ENCODE results near the gene CPNE5. TPM values are rescaled to one million over a fixed set of nuclear protein-coding genes. Genes with fewer than 3 reads are reported as not detected.

CPNE5 gene
- total and polyA plus RNA-seq, 2 donors (not counting 1 experiment from before 2014, with no cell fraction given), result 0.02 TPM; not detected in 1

DNA sequence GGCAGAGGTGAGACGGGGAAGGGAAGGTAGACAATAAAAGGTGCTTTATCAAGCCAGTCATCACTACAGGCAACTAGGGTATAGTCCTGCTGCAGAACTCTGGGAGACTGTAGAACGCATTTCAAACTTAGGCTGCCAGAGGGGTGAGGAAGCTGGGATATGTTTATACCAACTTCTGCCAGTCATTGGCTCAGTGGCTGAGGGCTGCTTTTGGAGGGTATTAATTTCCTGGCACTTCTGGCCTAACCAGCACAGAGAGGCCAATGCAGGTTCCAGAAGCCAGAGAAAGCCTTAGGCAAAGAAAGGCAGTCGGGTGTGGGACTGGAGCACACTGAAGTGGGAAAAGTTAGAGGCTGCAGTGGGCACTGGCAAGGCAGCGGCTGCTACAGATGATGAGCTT, 3.9 kb upstream of the CPNE5 start:
- Histone ChIP-seq H2AFZ (ENCODE audit: low read length) (no peak overlapping the region), H3K27me3 (ENCODE audit: control insufficient read depth, insufficient read depth, low read length) (peaks cover 10% of the 10 kb centered on the region), H3K9ac (ENCODE audit: insufficient read depth, low read length) (no peak overlapping the region), H3K4me3 (replicated peaks in 1 of 4; ENCODE audit: control extremely low read depth in 1 of 4, insufficient read depth in 1 of 4, low read depth in 3 of 4, low read length in 4 of 4) (no peak overlapping the region), H3K4me1 (ENCODE audit: control insufficient read depth, extremely low read depth, insufficient read depth, low read length) (peaks cover 8% of the 10 kb centered on the region), H3K9me3 (ENCODE audit: control insufficient read depth, insufficient read depth, low read depth, low read length) (no peaks in the 10 kb centered on the region), H3K4me2 (ENCODE audit: extremely low read depth, insufficient read depth, low read length) (no peak overlapping the region), H3K27ac (ENCODE audit: insufficient read depth, low read length) (no peak overlapping the region), H3K36me3 (ENCODE audit: control insufficient read depth, insufficient read depth, low read length) (no peaks in the 10 kb centered on the region), H3K79me2 (ENCODE audit: control insufficient read depth, insufficient read depth, low read length) (no peaks in the 10 kb centered on the region), H4K20me1 (ENCODE audit: control insufficient read depth, extremely low read depth, insufficient read depth, low read length) (no peaks in the 10 kb centered on the region)
- TF ChIP-seq EZH2 (IDR thresholded peaks at IDR 0.05; ENCODE audit: low read length, missing control alignments) (no peak), CTCF (conservative IDR thresholded peaks at IDR 0.05 in 1 of 2, IDR thresholded peaks at IDR 0.05 in 1 of 2; ENCODE audit: low read depth in 1 of 2, low read length in 2 of 2) (no peak)
- no peak for DNase-seq (ENCODE audit: low read depth in 2 of 2)

DNA sequence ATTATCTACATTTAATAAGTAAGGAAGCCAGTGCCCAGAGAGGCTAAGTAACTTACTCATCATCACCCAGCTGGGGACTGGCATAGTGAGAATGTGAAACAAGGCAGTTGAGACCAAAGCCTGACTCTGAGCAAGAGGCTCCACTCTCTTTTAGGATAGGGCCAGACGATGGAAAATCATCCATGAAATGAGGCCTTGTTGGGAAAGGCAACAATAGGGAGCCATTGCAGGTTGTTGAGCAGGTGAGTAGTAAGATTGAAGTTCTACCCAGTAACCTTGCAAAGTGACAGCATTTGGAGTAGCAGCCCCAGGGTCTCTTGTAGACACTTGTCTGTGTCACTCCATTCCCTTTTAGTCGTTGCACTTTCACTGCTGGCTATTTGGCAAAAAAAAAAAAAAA, 2.5 kb upstream of the CPNE5 start:
- H4K20me1 ChIP-seq (ENCODE audit: control insufficient read depth, extremely low read depth, insufficient read depth, low read length), result no peaks in the 10 kb centered on the region
- H3K9me3 ChIP-seq (ENCODE audit: control insufficient read depth, insufficient read depth, low read depth, low read length), result no peaks in the 10 kb centered on the region
- no peak overlapping the region for H3K27ac ChIP-seq (ENCODE audit: insufficient read depth, low read length)
- H3K79me2 ChIP-seq (ENCODE audit: control insufficient read depth, insufficient read depth, low read length), result no peaks in the 10 kb centered on the region
- H3K4me2 ChIP-seq (ENCODE audit: extremely low read depth, insufficient read depth, low read length), result no peak overlapping the region
- peaks cover 18% of the 10 kb centered on the region for H3K27me3 ChIP-seq (ENCODE audit: control insufficient read depth, insufficient read depth, low read length)
- TF ChIP-seq EZH2 (IDR thresholded peaks at IDR 0.05; ENCODE audit: low read length, missing control alignments), result no peak
- no peak for TF ChIP-seq CTCF (conservative IDR thresholded peaks at IDR 0.05 in 1 of 2, IDR thresholded peaks at IDR 0.05 in 1 of 2; ENCODE audit: low read depth in 1 of 2, low read length in 2 of 2)
- peaks cover 8% of the 10 kb centered on the region for H3K4me1 ChIP-seq (ENCODE audit: control insufficient read depth, extremely low read depth, insufficient read depth, low read length)
- H3K4me3 ChIP-seq (replicated peaks in 1 of 4; ENCODE audit: control extremely low read depth in 1 of 4, insufficient read depth in 1 of 4, low read depth in 3 of 4, low read length in 4 of 4), result no peak overlapping the region
- H2AFZ ChIP-seq (ENCODE audit: low read length), result no peak overlapping the region
- no peak for DNase-seq (ENCODE audit: low read depth in 2 of 2)
- no peaks in the 10 kb centered on the region for H3K36me3 ChIP-seq (ENCODE audit: control insufficient read depth, insufficient read depth, low read length)
- H3K9ac ChIP-seq (ENCODE audit: insufficient read depth, low read length), result no peak overlapping the region

DNA sequence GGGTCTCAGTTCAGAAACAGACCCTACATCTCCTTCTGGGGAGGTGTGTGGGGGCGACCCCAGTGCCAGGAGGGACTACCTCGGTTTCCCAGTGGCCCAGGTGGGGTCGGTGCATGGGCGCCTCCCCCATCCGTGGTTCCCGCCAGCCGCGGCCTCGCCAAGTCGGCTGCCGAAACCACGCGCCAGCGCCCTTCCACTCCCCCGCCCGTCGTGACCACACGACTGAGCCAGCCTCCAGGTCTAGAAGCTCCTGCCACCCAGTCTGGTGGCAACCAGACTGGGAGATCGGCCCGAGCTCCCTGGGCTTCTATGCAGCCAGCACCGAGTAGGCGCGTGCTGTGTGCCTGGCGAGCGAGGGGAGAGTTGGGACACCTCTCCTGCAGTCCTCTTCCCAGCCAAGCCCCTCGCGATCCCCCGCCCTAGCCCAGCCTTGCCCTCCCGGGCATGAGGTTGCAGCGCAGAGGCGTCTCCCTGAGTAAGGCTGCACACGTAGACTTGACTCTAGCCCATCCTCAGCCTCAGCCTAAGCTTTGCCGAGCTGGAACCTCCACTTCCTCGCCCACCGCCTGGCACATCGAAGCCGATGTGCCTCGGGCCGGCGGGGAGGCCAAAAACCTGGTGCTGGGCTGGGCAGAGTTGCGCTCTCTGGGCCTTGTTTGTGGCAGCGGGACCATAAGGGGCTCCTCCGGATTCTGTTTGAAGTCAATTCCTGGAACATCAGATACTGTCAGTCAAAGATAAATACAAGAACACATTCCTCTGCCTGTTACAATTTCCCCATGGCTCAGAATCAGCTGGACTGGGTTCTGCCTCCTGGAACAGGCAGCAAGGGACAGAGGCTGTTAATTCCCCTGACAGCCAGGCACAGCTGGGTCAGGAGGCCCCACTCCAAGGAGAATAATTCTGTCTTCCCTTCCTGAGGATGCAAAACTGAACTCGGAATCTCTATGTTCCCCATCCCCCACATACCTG, 1.5 kb upstream of the CPNE5 start:
- Histone ChIP-seq H3K27me3 (ENCODE audit: control insufficient read depth, insufficient read depth, low read length) (peaks cover 18% of the 10 kb centered on the region), H3K9ac (ENCODE audit: insufficient read depth, low read length) (peak overlapping the region; percentile 13)

More for the DNA sequence above, 1.5 kb upstream of the CPNE5 start:
- DNase-seq (ENCODE audit: low read depth in 2 of 2), result no peak
- Histone ChIP-seq H3K4me2 (ENCODE audit: extremely low read depth, insufficient read depth, low read length) (peak overlapping the region; percentile 77), H2AFZ (ENCODE audit: low read length) (peak overlapping the region; percentile 45), H3K79me2 (ENCODE audit: control insufficient read depth, insufficient read depth, low read length) (no peaks in the 10 kb centered on the region), H3K9me3 (ENCODE audit: control insufficient read depth, insufficient read depth, low read depth, low read length) (no peaks in the 10 kb centered on the region), H3K27ac (ENCODE audit: insufficient read depth, low read length) (no peak overlapping the region), H3K4me3 (replicated peaks in 1 of 4; ENCODE audit: control extremely low read depth in 1 of 4, insufficient read depth in 1 of 4, low read depth in 3 of 4, low read length in 4 of 4) (peak overlapping the region; percentile 33 to 48 (median 35)), H3K36me3 (ENCODE audit: control insufficient read depth, insufficient read depth, low read length) (no peaks in the 10 kb centered on the region), H3K4me1 (ENCODE audit: control insufficient read depth, extremely low read depth, insufficient read depth, low read length) (peaks cover 8% of the 10 kb centered on the region), H4K20me1 (ENCODE audit: control insufficient read depth, extremely low read depth, insufficient read depth, low read length) (no peaks in the 10 kb centered on the region)
- TF ChIP-seq EZH2 (IDR thresholded peaks at IDR 0.05; ENCODE audit: low read length, missing control alignments), result peak; percentile 64
- TF ChIP-seq CTCF (conservative IDR thresholded peaks at IDR 0.05 in 1 of 2, IDR thresholded peaks at IDR 0.05 in 1 of 2; ENCODE audit: low read depth in 1 of 2, low read length in 2 of 2), result no peak
